A673 (cell line): ENCODE results near the gene FAM89B.

Experiments
- EZH2 ChIP-seq: fragments of 200-600 bp; sonication (generic); IDR thresholded peaks from 2 replicates; pipeline ENCODE4 v1.6.1; 2017; ENCODE audit warnings: borderline replicate concordance, low read depth, mild to moderate bottlenecking, mixed read lengths, antibody characterized with exemption, low read length; ENCODE audit not compliant: poor library complexity, severe bottlenecking
- TF ChIP-seq, protein P1 (sequence below): fragments of 300-800, 200-600 bp; sonication (generic); conservative IDR thresholded peaks from 2 replicates; pipeline ENCODE4 v1.5.1; 2017; ENCODE audit warnings: low read depth, mild to moderate bottlenecking, antibody characterized with exemption, low read length, moderate library complexity, mixed read lengths

DNA sequence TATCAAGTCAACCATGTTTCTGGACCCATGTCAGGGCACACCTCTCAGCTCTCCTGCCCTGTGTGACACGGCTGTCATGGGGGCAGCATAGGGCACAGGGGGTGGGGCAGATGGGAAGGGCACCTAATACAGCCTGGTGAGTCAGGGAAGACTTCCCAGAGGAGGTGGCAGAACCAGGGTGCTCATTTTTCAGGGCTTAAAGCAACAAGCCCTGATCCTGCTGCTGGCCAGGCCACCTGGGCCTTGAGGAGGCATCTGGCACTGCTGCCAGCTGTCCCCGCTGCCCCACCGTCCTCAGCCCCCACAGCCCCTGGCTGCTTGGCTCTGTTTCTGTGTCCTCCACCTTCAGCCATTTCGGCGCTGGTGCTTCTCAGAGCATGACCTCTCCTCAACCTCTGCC lies 37.3 kb downstream of the FAM89B start:
- no peak for TF ChIP-seq EZH2
- TF ChIP-seq, protein P1, sequence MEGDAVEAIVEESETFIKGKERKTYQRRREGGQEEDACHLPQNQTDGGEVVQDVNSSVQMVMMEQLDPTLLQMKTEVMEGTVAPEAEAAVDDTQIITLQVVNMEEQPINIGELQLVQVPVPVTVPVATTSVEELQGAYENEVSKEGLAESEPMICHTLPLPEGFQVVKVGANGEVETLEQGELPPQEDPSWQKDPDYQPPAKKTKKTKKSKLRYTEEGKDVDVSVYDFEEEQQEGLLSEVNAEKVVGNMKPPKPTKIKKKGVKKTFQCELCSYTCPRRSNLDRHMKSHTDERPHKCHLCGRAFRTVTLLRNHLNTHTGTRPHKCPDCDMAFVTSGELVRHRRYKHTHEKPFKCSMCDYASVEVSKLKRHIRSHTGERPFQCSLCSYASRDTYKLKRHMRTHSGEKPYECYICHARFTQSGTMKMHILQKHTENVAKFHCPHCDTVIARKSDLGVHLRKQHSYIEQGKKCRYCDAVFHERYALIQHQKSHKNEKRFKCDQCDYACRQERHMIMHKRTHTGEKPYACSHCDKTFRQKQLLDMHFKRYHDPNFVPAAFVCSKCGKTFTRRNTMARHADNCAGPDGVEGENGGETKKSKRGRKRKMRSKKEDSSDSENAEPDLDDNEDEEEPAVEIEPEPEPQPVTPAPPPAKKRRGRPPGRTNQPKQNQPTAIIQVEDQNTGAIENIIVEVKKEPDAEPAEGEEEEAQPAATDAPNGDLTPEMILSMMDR, result no peak
